ENCODE measurements around the gene F11R.
"Not testable (repeated sequence)": the region's sequence is repeated elsewhere in the genome, so short reads cannot be mapped to it uniquely, and the experiment has no call there.

The F11R gene

GRCh38 chr1:161020509-161021164 is at the start of gene F11R:
Gene F11R, minus strand, starts transcription at chr1:161021152. Its CDS starts 79 bp downstream, at chr1:161021073.
- no peak for DNase-seq (ENCODE audit: low read depth)

GRCh38 chr1:161069731-161070270 is 48.8 kb upstream of the F11R start, which contains the start of gene ARHGAP30:
Gene ARHGAP30, minus strand, starts transcription at chr1:161069891. Its CDS starts 267 bp downstream, at chr1:161069624.
- peak; percentile 70 for DNase-seq (ENCODE audit: low read depth)

GRCh38 chr1:161069241-161069640 is 48.3 kb upstream of the F11R start:
- DNase-seq (ENCODE audit: low read depth) = no peak

GRCh38 chr1:161068306-161069234 is 47.6 kb upstream of the F11R start:
- peak; percentile 67 for DNase-seq (ENCODE audit: low read depth)

GRCh38 chr1:161066694-161067093 is 45.7 kb upstream of the F11R start:
- no peak for DNase-seq (ENCODE audit: low read depth)

GRCh38 chr1:161065681-161066080 is 44.7 kb upstream of the F11R start:
- DNase-seq (ENCODE audit: low read depth) = not testable (repeated sequence)

GRCh38 chr1:161063936-161064335 is 43.0 kb upstream of the F11R start:
- not testable (repeated sequence) for DNase-seq (ENCODE audit: low read depth)

- DNase-seq (ENCODE audit: low read depth) = no peak
Observed at GRCh38 chr1:161061419-161061818, 40.5 kb upstream of the F11R start.

- no peak for DNase-seq (ENCODE audit: low read depth)
Observed at GRCh38 chr1:161059293-161059692, 38.3 kb upstream of the F11R start.

- DNase-seq (ENCODE audit: low read depth) = no peak
Observed at GRCh38 chr1:161054805-161055204, 33.9 kb upstream of the F11R start.

GRCh38 chr1:161054232-161054631 is 33.3 kb upstream of the F11R start:
- no peak for DNase-seq (ENCODE audit: low read depth)

- DNase-seq (ENCODE audit: low read depth) = no peak
Observed at GRCh38 chr1:161052899-161053298, 31.9 kb upstream of the F11R start.

GRCh38 chr1:161051219-161051618 is 30.3 kb upstream of the F11R start:
- no peak for DNase-seq (ENCODE audit: low read depth)

GRCh38 chr1:161048949-161049722 is 28.2 kb upstream of the F11R start:
- DNase-seq (ENCODE audit: low read depth) = no peak

GRCh38 chr1:161047436-161048420 is 26.8 kb upstream of the F11R start:
- DNase-seq (ENCODE audit: low read depth) = no peak

- no peak for DNase-seq (ENCODE audit: low read depth)
Observed at GRCh38 chr1:161046605-161047228, 25.8 kb upstream of the F11R start.

- peak; percentile 86 for DNase-seq (ENCODE audit: low read depth)
Observed at GRCh38 chr1:161045736-161046604, 25.0 kb upstream of the F11R start, which contains the start of gene USF1. Gene USF1, minus strand, starts transcription at chr1:161045977. Its CDS starts 2,702 bp downstream, at chr1:161043275.

GRCh38 chr1:161044908-161045735 is 24.2 kb upstream of the F11R start:
- DNase-seq (ENCODE audit: low read depth) = peak; percentile 48

Data from activated T-cell treated with anti-CD3 and anti-CD28 coated beads for 1 hour (primary cell).